K562 (cell line): ENCODE data around the gene NDUFB7. TPM values are rescaled to one million over a fixed set of nuclear protein-coding genes. Genes with fewer than 3 reads are reported as not detected.
A peak's percentile ranks its signal among the peaks of the same experiment; 100 is the strongest.

Experiments used
- C11orf30 ChIP-seq: fragments of 450-650 bp; IDR thresholded peaks from 2 replicates; pipeline ENCODE4 v1.6.1; 2016; ENCODE audit warnings: low read depth, mild to moderate bottlenecking
- CEBPB ChIP-seq: fragments of 450-650 bp; IDR thresholded peaks from 2 replicates; pipeline ENCODE4 v1.6.1; 2016; ENCODE audit warnings: missing genetic modification characterization, missing compliant biosample characterization
- CHCHD3 ChIP-seq: fragments of 250-450 bp; sonication (Bioruptor Pico); IDR thresholded peaks from 2 replicates; pipeline ENCODE4 v2.1.2; 2022; ENCODE audit warnings: mild to moderate bottlenecking
- CSDE1 ChIP-seq, 2 experiments: fragments of 450-650 bp; IDR thresholded peaks; 2 replicates each; pipeline ENCODE4 v1.6.1; 2016; ENCODE audit warnings: mild to moderate bottlenecking in 1 of 2
- ELK1 ChIP-seq: sonication (generic); formaldehyde crosslinking; IDR thresholded peaks from 2 replicates; pipeline ENCODE4 v1.8.1; 2022; ENCODE audit warnings: missing genetic modification reagents
- EP400 ChIP-seq: fragments of 450-650 bp; IDR thresholded peaks from 2 replicates; pipeline ENCODE4 v1.6.1; 2017; ENCODE audit warnings: antibody characterized with exemption, mild to moderate bottlenecking, moderate library complexity
- HNRNPLL ChIP-seq: fragments of 200-400 bp; formaldehyde crosslinking; IDR thresholded peaks from 2 replicates; pipeline ENCODE4 v1.6.1; 2017; ENCODE audit warnings: low read length, low read depth, mild to moderate bottlenecking; ENCODE audit not compliant: poor library complexity, severe bottlenecking
- MXI1 ChIP-seq: IDR thresholded peaks from 2 replicates; pipeline ENCODE4 v1.6.1; 2011; ENCODE audit warnings: low read depth, mild to moderate bottlenecking, improper control_type of control experiment, low read length
- PREB ChIP-seq: sonication (generic); formaldehyde crosslinking; IDR thresholded peaks from 2 replicates; pipeline ENCODE4 v1.8.1; 2023; ENCODE audit warnings: mild to moderate bottlenecking, missing genetic modification reagents
- RBBP5 ChIP-seq: fragments of 200-600 bp; sonication (generic); IDR thresholded peaks from 2 replicates; pipeline ENCODE4 v1.6.1; 2012; ENCODE audit warnings: borderline replicate concordance, mild to moderate bottlenecking, low read length, control low read depth, inconsistent platforms; ENCODE audit not compliant: insufficient read depth, poor library complexity, severe bottlenecking
- SMAD2 ChIP-seq: fragments of 150-350 bp; IDR thresholded peaks from 2 replicates; pipeline ENCODE4 v1.6.1; 2014; ENCODE audit warnings: low read depth, mild to moderate bottlenecking, low read length
- ZNF407 ChIP-seq: fragments of 450-650 bp; IDR thresholded peaks from 2 replicates; pipeline ENCODE4 v1.6.1; 2016; ENCODE audit warnings: low read depth
- ZNF444 ChIP-seq: fragments of 250-450 bp; sonication (Bioruptor Pico); IDR thresholded peaks from 2 replicates; pipeline ENCODE4 v1.4.0; 2020; ENCODE audit warnings: mild to moderate bottlenecking, moderate library complexity
- polyA plus RNA-seq, 8 experiments: library from polyadenylated mRNA; depleted of rRNA in 4 of 8; stranded (reverse) in 5 of 8; unstranded in 3 of 8; fragments of >200 nt; fragmentation: Nextera tagmentation in 2 of 8; fragmentation: Illumina TruSeq in 1 of 8; extraction: Ambion mirVana in 2 of 8; extraction: Trizol in 1 of 8; gene quantifications; 2 replicates each; pipeline versions ENCODE4 v1.2.1 to v1.2.3, GENCODE V29; 2011 to 2014; ENCODE audit warnings: inconsistent platforms in 1 of 8, missing spikeins in 1 of 8
- total RNA-seq, 7 experiments: library from RNA; depleted of rRNA in 6 of 7; stranded (reverse); fragments of >200 nt in 6 of 7; fragmentation: Illumina TruSeq in 2 of 7; extraction: Trizol in 2 of 7; gene quantifications; 2 replicates each; pipeline versions ENCODE4 v1.2.1 to v1.2.3, GENCODE V29; 2011 to 2021; ENCODE audit warnings: low replicate concordance in 1 of 7

The NDUFB7 gene
- total and polyA plus RNA-seq, 9 of the 15 experiments (the other 6 are each of a cell fraction or from before 2014, with no cell fraction given), result 14.9 to 842 (median 137) TPM

GRCh38 chr19:14530005-14530348 is 41.9 kb downstream of the NDUFB7 start (continued):
- TF ChIP-seq ZNF407 (no peak), CEBPB (tag) (peak; percentile 81), ZNF444 (CRISPR knock-in tag) (no peak), ELK1 (no peak), C11orf30 (no peak), CHCHD3 (CRISPR knock-in tag) (no peak), SMAD2 (no peak), EP400 (peak; percentile 44; the same call in 1 of the 2 replicates), RBBP5 (peak; percentile 4), CSDE1 (IDR thresholded peaks at IDR 0.05) (no peak), PREB (CRISPR knock-in tag) (no peak), MXI1 (no peak), HNRNPLL (peak; percentile 99)
